ENCODE data around the gene ANO3.
"Not testable (repeated sequence)": the region's sequence is repeated elsewhere in the genome, so short reads cannot be mapped to it uniquely, and the experiment has no call there.

ANO3 gene

DNA sequence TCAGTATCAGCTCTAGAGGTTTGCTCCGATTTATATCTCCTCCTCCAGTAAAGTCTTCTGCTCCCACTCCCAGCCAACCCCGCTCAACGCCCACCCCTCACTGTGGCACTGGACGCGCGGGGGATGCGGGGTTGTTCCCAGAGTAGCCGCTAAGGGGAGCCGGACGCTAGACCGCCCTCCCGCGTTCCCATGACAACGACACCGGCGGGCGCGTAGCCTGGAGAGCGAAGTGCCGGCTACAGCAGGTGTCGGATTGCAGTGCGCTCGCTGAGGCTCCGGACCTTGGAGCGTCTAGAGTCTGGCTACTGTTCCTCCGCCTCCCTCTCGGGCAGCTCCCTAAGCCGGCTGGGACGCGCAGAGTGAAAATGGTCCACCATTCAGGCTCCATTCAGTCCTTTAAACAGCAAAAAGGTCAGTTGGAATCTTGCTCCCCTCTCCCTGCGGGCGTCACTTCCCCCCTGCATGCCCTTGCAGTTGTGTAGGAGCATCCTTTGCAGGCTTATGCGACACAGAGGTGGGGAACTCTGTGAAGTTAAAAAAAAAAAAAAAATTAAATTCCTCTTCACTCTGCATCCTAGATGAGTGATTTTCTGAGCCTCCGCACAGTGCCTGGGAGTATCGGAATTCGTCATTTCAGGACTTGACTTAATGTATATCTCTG, at the start of gene ANO3:
TSS of gene ANO3 (plus strand) at position 220 of the 661 bp plus-strand sequence. CDS start at position 366, 146 bp downstream.
- peak; percentile 82 for DNase-seq (ENCODE audit: low spot score)

DNA sequence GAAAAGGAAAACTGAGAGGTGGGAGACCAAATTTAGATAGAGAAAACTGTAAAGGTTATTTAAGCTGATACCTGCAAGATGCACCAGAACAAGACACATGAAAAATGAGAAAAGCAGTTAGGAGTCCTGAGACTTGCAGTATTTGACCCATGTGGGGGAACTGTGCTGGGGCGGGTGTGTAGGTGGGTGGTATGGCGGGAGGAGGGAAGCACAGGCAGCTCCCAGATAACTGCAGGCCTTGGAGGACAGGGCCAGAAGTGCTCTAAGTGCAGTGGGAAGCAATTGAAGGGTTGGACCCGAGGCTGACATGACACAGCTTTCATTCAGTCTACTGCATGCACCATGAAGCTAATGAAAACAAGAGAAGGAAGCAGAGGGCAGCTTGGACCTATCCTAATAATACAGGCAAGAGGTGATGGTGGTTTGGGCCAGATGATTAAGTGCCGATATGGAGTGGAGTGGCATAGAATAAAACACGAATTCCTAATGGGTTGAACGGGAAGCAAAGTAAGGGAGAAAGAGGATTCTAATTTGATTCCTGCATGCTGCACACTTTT, 48.0 kb upstream of the ANO3 start:
- peak; percentile 17 for DNase-seq (ENCODE audit: low spot score)

DNA sequence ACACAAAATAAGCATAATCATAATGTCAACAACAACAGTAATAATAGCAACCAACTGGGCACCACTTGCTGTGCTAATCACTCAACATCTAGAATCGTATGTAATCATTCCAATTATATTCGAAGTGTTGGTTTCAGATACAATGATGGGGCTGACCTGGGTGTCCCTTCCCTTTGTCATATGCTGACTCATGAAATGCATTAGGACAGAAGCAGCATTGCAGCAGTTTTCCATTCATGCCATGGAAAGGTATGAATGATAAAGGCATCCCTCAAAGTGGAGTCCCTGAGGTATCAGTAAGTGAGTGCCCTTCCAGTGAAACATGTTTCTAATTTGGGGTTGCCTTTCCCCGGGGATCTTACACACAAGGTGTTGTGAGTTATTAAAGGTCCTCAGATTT, 46.3 kb upstream of the ANO3 start:
- no peak for DNase-seq (ENCODE audit: low spot score)

DNA sequence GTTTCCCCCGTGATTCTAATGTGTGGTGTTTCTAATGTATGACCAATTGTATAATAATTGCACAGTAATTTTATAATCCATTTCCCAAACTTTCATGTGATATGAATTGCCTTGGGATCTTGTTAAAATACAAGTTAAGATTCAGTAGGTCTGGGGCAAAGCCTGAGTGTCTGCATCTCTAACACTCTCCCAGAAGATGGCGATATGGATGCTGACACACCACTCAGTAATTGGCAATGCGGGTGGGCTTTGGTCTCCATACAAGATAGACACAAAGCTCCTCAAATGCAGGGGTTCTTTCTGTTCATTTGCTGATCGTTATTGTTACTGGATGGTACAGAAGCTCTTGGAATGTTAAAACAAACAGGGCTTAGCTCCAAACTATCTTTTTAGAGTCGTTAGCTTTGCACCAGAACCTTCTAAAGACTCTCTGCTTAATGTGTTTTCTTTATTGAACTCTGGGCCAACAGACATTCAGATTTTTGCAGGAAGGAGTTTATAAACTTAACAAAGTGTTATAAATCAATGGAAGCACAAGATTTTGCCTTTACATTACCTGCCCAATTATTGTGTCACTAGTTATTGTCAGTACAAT, 45.4 kb upstream of the ANO3 start:
- peak; percentile 55 for DNase-seq (ENCODE audit: low spot score)

DNA sequence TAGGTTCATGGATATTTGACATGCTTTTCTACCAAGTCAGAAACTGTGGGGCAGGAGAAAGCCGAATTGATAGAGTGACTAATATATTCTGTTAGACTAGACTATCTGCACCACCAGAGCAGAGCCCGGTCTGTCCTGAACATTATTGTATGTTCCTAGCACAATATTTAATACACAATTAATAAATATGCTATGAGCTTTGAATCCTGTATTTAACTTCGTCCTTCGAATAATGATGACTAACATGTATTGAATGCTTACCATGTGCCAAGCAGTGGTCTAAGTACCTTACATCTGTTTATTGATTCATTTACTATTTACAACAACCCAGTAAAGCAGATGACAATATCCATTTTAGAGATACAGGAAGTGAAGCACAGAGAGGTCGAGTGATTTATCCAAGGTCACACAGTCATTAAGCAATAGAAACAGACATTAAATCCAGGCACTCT, 44.8 kb upstream of the ANO3 start:
- no peak for DNase-seq (ENCODE audit: low spot score)

DNA sequence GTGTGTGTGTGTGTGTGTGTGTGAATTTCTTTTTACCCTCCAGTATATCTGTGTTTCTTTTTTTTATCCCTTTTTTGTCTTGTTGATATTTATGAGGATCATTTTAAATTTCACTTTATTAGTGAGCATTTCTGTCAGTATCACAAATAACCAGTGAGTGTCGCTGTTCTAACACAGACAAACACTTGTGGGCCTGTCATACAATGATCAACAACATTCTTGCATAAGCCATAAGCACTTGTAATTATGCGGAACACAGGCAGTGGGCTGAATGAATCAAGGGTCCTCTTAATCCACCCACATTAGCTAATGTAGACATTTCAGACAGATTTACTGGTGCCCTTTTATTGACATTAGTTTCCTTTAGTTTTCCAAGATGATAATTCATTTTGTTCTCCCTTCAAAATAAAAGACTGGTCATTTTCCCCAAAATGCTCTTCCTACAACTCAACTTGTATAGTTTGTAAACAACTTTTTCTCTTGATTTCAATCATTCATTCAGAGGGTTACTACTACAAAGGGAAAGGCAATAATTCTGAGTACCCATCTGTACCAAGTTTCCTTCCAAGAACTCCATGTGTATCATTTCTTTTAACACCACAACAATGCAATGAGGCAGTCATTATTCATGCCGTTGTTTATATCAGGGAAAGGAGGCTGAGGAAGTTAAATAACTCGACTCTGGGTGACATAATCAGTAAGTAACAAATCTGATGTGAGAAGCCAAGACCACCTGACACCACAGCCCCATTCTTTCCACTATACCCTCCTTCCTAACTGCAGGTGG, 34.5 kb upstream of the ANO3 start:
- peak; percentile 63 for DNase-seq (ENCODE audit: low spot score)

DNA sequence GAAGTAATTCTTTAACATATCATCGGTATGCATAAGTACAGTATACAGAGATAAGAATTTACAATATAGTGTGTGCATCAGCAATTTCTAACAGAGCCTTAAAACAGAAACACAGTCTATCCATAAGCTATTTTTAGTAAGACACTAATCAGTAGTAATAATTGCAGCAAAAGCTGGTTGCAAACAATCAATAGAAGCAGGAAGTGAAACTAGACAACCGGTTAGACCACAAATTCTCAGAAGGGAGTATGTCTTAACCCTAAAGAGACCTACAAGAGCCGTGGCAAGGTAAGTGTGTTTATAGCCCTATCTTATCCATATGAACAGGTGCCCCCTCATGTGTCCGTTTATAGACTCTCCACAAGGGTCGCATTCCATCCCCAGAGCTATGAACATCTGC, 15.6 kb upstream of the ANO3 start:
- DNase-seq (ENCODE audit: low spot score): not testable (repeated sequence)

DNA sequence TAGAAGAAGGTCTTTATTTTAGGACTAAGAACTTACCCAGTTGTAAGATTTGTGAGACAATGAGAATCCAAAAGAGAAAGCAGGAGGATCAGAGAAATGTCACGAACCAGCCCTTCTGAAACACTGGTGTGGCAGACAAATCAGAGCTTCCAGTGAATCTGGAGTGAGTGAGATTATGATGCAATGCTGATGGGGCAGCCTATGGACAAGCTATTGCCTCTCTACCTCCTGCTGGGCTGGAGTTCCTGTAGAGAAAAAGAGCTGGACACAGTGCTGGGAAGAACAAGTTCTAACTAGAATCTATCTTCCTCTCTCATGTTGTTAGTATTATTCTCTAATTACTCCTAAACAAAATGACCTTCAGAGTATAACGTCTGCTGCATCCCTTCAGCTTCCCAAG, 12.0 kb upstream of the ANO3 start:
- no peak for DNase-seq (ENCODE audit: low spot score)

DNA sequence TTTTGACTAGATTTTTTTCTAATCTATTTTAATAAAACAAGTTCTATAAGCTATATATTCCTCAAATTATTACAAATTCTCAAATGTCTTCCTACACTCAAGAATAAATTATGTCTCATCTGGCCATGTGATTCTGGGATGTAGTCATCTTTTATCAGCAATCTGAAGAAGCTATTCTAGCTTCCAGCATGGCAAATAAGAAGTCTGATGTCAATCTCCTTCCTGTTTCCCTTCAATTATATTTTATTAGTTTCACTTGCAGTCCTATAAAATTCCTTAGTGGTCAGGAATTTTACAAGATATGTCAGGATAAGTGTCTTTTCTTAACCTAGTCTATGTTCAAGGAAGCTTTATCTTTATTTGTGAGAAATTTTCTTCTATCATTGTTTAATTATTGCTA, 10.4 kb upstream of the ANO3 start:
- no peak for DNase-seq (ENCODE audit: low spot score)

DNA sequence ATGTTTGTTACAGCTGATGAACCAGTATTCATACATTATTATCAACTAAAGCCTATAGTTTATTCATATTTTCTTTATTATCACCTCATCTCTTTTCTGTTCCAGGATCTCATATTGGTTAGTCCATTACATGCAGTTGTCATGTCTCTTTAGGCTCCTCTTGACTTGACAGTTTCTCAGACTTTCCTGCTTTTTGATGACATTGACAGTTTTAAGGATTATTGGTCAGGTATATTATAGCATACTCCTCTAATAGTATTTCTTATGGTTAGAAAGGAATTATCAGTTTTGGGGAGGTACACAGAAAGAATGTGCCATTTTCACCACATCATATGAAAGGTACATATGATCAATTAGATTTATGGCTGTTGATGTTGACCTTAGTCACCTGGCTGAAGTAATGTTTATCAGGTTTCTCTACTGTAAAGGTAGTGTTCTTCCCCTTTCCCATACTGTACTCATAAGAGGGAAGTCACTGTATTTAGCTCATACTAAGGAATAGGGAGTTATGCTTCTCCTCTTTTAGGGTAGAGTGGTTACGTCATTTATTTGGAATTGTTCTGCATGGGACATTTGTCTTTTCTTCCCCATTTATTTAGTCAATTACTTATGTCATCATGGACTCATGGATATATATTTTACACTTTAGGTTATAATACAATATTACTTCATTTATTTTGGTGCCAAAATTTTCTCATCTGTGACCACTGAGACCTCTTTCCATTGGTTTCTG, 9.4 kb upstream of the ANO3 start:
- no peak for DNase-seq (ENCODE audit: low spot score)

DNA sequence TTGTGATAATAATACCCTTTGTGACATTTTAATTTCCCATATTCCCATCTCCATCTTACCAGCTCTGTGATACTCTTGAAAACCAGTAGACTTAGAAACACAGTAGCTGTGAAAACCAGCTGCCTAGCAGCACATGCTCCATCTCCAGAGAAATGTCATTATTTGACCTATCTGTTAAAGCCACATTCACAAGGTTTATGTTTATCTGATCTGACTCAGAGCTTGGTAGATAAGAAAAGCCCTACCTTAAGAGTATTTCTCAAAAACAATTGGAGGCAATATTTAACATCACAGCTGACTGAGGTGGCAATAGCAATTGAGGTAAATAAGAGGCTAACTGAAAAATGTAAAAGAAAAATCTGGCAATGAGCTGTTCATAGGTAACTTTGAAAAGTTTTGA, 8.1 kb upstream of the ANO3 start:
- DNase-seq (ENCODE audit: low spot score): no peak

DNA sequence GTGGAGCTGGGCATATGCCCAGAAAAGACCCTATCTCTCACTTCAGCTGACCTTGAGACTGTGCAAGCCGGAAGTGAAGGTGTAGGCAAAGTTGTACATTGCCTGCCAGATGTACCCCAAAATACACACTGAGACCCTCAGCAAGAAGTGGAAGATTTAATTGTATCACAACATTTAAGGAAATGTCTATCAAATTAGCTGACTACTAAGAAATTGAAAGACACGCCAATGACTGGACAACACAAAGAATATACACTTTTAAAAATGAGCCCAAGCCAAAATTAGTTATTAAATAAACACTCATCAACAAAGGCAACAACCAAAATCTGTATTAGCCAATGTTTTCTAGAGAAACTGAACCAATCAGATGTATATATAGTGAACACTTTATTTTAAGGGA, 7.7 kb upstream of the ANO3 start:
- no peak for DNase-seq (ENCODE audit: low spot score)

DNA sequence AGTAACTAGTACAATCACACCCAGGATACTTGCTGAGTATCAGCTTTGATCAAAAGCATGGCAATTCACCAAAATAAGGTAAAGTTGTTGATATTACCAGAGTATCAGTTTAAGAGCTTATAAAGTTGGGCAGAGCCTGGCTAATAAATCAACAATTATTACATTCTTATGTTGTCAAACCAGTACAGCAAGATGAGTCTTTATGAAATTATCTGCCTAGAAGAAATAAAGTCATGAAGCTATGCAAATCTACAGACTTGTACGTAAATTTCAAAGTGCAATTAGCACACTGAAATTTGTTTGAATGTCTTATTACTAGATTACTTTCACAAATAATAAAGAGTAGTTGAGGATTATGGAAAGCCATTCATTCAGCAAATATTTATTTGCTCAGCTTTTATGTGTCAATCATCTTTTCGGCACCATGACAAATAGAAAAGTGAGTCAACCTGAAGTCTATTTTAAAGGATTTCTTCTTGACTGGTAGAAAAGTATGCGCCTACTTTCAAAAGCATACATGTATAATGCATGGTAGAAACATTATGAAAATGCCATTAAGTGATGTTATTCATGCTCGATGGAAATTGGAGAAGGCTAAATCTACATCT, 5.0 kb upstream of the ANO3 start:
- no peak for DNase-seq (ENCODE audit: low spot score)

DNA sequence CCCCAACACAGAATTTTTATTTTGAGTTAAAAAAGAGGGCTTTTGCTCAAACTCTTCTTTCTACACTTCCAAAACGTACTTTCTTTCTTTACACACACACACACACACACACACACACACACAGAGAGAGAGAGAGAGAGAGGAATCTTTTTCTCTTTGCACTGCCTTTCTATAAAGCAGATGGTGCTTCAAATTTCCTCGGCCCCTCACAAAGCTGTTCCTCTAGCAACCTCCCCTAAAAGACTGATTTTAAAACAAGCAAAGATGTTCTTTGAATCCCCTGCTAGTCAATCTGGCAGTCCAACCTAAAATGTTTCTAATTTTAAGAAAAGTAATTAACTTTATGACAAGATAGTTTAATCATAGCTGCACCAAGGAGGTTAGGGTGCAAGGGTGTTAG, 2.7 kb upstream of the ANO3 start:
- DNase-seq (ENCODE audit: low spot score): no peak

DNA sequence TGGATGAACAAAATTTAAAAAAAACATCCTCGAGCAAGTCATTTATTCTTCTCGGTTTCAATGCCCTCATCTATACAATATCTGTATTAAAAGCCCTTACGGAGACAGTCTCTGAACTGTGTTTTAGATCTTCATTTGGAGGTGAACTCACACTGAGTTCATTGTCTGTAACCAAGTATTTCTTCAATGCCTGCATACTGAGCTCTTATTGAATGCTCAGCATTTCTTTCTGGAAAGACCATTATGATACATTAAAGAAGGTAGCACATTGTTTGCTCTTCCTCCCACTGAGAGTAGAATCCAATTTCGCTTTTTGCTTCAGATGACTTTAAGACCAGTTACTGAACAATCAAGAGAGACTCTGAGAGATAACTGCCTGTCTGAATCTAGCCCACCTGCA, 1.7 kb upstream of the ANO3 start:
- no peak for DNase-seq (ENCODE audit: low spot score)

DNA sequence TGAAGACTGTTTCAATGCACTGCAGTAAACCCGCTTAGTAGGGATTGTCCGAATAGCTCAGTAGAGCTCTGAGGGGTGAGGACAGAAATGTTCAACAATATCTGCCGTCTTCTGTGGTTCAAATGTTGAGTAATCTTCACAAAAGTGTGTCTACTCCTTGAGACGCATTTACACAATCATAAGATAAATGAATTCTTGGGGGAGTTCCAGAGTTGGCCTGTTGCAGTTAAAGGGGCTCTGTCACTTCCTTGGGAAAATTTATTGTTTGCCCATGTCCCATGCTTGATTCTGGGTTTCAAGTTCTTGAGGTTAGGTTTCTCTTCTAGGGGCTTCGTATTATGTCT, 614 bp downstream of the ANO3 start:
- no peak for DNase-seq (ENCODE audit: low spot score)

DNA sequence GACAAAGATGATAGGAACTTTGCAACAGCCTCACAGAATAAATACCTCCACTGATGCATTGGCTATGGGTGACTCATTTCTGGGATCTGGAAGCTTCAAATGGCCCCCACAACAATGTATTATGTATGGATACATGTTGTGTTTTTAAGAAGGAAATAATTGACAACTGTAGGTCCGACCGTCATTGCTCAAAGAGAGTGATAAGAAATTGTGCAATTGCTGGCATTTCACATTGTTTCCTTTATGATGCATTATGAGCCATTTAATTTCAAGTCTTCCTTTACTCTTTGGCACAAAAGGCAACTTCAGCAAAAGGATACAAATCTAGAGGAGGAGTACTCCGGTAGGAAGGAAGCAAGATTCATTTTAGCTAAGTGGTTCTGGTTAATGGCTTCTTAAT, 2.0 kb downstream of the ANO3 start:
- DNase-seq (ENCODE audit: low spot score): no peak

DNA sequence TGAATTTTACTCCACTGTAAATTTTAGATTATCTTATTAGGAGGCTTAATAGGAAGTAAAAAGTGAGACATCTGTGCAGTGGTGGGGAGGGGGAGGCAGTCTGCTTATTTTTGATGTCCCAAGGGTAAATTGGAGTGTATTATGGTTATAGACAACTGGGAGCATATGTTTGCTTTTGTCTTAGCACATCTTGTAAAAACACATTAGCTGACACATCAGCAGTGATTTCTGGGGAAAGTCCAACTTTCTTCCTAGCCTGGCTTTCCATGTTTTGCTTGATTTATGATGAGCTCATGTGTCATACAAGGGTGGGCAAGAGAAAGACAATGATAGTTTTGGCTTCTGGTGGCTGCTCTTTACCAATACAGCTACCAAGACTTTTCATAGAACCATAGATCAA, 4.0 kb downstream of the ANO3 start:
- peak; percentile 31 for DNase-seq (ENCODE audit: low spot score)

DNA sequence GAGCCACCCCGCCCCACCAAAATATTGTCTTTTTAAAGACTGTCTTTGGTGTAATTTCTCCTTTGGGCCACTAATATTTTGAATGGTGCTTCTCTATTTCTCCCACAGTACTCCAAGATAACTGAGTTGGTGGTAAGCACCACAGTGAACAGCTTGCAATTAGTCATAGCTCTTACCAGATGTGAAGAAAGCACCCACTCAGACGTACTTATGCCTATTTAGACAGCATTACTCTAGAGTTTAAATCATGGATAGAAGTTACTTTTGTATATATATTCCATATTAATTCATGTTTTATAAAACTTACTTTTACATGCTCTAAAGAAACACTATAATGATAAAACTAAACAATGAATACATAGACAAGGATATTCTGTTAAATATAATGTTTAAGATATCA, 12.7 kb downstream of the ANO3 start:
- DNase-seq (ENCODE audit: low spot score): no peak

DNA sequence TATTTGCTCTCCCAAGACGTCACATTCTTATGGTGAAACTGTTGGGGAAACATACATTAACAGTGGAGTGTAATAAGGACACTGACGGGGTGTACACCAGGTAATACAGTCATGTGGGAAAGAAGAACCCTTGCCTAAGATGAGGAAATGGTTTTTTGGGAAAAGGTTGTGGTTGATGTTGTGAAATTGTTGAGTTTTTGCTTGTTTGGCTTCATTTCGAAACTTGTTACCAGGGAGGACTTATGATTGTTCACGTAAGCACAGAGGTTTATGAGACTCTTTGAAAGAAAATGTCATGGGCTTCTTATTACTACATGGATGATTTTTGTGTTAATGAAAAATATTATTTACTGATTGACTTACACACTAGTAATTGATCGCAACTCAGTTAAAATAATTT, 16.8 kb downstream of the ANO3 start:
- DNase-seq (ENCODE audit: low spot score): no peak

DNA sequence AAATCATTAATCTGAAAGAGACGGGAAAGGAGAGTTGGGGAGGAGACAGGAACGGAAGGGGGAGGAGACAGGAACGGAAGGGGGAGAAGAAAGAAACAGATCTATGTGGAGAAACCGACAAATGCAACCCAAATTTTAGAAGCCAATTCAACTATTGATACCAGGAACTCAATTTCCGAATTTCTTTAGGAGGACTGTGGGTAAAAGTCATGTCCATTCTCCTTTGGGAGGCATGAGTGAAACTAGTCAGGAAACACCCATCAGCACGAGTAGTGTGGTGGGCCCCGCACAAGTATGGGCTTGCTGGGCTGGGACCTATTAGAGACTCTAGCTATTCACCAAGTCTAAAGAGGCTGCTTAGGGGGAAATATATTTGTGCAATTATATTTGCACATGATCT, 18.1 kb downstream of the ANO3 start:
- DNase-seq (ENCODE audit: low spot score): no peak

DNA sequence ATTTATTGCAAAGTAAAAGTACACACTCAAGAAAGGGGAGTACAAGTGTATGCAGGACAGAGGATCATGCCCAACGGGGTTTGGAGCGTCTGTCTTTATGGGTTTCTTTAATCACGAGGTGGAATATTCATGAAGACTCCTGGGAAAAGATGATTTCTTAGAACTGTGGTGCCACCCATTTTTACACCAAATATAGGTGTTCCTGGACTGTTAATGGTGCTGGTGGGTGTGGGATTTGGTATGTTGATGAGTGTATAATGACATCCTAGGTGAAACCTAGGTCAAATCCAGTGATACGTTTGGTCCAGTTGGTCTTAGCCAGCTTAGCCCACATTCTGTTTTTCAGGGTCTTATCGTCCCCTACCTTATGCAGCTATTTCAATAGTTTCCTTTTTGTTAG, 21.1 kb downstream of the ANO3 start:
- no peak for DNase-seq (ENCODE audit: low spot score)
